Astrocyte of the spinal cord (primary cell): ENCODE results near the gene ENTHD1.

ENCODE experiments used
- DNase-seq: peaks from one replicate; pipeline ENCODE4 v3.0.0; 2011; ENCODE audit warnings: low read depth, low spot score
- H3K4me3 ChIP-seq: 2 replicates; pipeline ENCODE4 v1.5.1; 2011; ENCODE audit warnings: low read depth, mild to moderate bottlenecking, low read length, moderate library complexity
- CTCF ChIP-seq: IDR thresholded peaks from 2 replicates; pipeline ENCODE4 v1.5.1; 2012; ENCODE audit warnings: low read depth, mild to moderate bottlenecking, low read length, inconsistent platforms
- in situ Hi-C: cut with HindIII; loops from 2 replicates; pipeline ENCODE4 v1.10.0; 2017; ENCODE audit warnings: low sequenced_read_pairs

The ENTHD1 gene

GRCh38 chr22:39932918-39933649 lies 39.5 kb upstream of the ENTHD1 start:
- DNase-seq, result peak; percentile 37
- H3K4me3 ChIP-seq, result no peak overlapping the region
- in situ Hi-C loops, result no loop called here
- peak; percentile 70 for TF ChIP-seq CTCF

DNA sequence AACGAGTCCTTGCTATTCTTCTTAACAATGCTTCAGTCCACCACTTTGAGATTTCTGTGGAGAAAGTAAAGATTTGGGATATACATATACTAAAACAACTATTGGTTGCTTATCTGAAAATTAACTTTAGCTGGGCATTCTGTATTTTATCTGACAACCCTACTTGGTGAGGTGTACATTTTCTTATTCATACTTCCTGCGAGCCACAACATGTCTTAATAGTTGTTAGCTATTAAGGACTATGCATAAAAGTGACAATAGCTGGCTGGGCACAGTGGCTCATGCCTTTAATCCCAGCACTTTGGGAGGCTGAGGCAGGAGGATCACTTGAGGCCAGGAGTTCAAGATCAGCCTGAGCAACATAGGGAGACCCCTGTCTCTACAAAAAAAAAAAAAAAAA lies 38.6 kb upstream of the ENTHD1 start:
- no peak overlapping the region for H3K4me3 ChIP-seq
- in situ Hi-C loops, result no loop called here
- DNase-seq, result no peak
- no peak for TF ChIP-seq CTCF

- DNase-seq, result no peak
- in situ Hi-C loops, result no loop called here
- no peak overlapping the region for H3K4me3 ChIP-seq
- no peak for TF ChIP-seq CTCF
Observed at GRCh38 chr22:39931251-39931650, 37.7 kb upstream of the ENTHD1 start.

DNA sequence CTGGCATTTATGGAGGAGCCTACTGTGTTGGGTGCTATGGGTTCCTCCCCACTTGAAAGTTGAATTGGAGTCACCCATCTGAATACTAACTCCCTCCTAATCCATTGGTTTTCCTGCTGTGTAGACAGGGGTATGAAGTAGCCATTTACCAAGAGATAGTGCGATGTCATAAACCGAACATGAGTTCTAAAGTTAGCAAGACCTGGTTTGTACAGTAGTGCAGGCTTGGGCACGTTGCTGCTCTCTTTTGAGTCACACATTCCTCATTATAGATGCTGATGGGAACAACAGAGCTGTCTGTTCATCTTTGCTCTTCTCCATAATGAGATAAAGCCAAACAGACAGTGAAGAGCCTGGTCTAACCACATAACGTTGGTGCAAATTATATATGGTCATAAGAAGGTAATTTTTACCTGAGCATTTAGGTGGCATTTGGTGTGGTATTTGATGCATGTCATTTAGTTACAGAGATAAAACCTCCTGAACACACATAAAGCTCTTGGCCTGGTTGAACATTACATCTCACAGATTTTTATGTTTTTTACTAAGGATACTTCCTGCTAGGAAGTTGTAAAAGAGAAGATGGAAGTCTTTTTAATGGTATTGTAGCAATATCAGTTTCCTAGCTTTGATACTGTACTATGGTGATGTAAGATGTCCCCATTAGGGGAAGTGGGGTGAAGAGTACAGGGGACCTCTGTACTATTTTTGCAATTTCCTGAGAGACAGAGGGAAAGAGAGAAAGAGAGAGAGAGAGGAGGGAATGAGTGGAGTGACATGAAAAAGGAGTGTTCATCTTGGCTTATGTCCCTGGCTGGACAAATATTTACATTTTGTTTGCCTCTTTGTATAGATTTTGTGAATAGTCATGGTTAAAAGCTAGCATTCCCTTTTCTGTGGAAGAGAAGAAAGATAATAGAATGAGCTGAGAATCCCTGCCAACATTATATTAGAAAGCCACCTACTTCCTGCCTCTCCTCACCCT lies 35.3 kb upstream of the ENTHD1 start:
- in situ Hi-C loops, result no loop called here
- no peak for TF ChIP-seq CTCF
- no peak for DNase-seq
- no peak overlapping the region for H3K4me3 ChIP-seq

- DNase-seq, result no peak
- in situ Hi-C loops, result no loop called here
- TF ChIP-seq CTCF, result no peak
- H3K4me3 ChIP-seq, result no peak overlapping the region
Observed at GRCh38 chr22:39927544-39927943, 34.0 kb upstream of the ENTHD1 start.

DNA sequence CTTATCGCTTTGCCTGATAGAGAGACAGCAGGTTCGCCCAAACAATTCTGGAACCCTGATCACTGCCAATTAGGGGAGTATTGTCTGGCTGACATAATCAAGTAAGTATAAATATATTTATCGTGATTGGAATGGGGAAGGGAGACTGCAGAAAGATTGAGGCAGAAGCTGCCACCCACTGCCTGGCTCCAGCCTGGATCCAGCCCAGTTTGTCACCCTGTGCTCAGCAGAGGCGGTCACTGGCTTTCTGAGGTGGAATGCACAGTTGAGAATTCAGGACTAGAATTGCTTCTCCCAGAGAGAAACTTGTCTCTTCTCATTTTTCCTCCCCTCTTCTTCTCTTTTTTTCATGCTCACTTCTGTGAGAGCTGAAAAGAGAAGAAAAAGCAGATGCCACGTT lies 33.2 kb upstream of the ENTHD1 start:
- no peak for DNase-seq
- H3K4me3 ChIP-seq, result no peak overlapping the region
- no peak for TF ChIP-seq CTCF
- in situ Hi-C loops, result no loop called here
